ENCODE results near the gene NPAS3. TPM values are rescaled to one million over a fixed set of nuclear protein-coding genes. Genes with fewer than 3 reads are reported as not detected.

NPAS3 gene
- total and polyA plus RNA-seq, 2 donors (not counting 3 experiments of a cell fraction or from before 2014, with no cell fraction given), result 0.10 to 0.13 TPM

DNA sequence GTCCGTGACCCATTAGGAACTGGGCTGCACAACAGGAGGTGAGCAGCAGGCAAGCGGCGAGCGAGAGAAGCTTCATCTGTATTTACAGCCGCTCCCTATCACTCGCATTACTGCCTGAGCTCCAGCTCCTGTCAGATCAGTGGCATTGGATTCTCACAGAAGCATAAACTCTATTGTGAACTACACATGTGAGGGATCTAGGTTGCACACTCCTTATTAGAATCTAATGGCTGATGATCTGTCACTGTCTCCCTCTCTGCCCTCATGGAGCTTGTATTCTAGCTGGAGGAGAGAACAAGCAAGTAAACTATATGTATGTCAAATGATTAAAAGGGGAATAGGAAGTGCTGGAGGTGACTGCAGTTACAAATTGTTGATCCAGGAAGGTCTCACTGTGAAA, 533.1 kb downstream of the NPAS3 start:
- no peak for FAIRE-seq
- Histone ChIP-seq H3K9me3 (replicated peaks; ENCODE audit: control insufficient read depth, insufficient read depth, low read length) (no peaks in the 10 kb centered on the region), H3K27me3 (ENCODE audit: control insufficient read depth in 2 of 2, insufficient read depth in 2 of 2, low read length in 2 of 2) (no peaks in the 10 kb centered on the region), H2AFZ (ENCODE audit: low read depth, low read length) (no peak overlapping the region), H3K36me3 (ENCODE audit: control insufficient read depth in 2 of 2, extremely low read depth in 1 of 2, insufficient read depth in 2 of 2, low read length in 2 of 2) (no peaks in the 10 kb centered on the region), H3K4me3 (replicated peaks in 1 of 3; ENCODE audit: insufficient read depth in 1 of 3, low read depth in 1 of 3, low read length in 3 of 3) (no peak overlapping the region), H3K9ac (replicated peaks; ENCODE audit: extremely low read depth, insufficient read depth, low read length) (no peak overlapping the region), H3K79me2 (ENCODE audit: control insufficient read depth, insufficient read depth, low read length) (no peaks in the 10 kb centered on the region), H3K4me1 (ENCODE audit: control insufficient read depth, extremely low read depth, insufficient read depth, low read length) (peaks cover 8% of the 10 kb centered on the region), H4K20me1 (replicated peaks; ENCODE audit: control insufficient read depth, extremely low read depth, insufficient read depth, low read length) (no peaks in the 10 kb centered on the region), H3K27ac (ENCODE audit: insufficient read depth, low read depth, low read length) (no peak overlapping the region), H3K9me1 (replicated peaks; ENCODE audit: control insufficient read depth, extremely low read depth, insufficient read depth, low read length) (no peaks in the 10 kb centered on the region), H3K4me2 (ENCODE audit: insufficient read depth, low read length) (no peak overlapping the region)
- POLR2A ChIA-PET, result no interaction called here
- DNase-seq (ENCODE audit: low read depth, low spot score), result no peak
- intact Hi-C loops (cut with micrococcal nuclease), result loop anchor here (10.0 kb wide), 1 partner anchor 293 kb away; no protein-coding TSS in a partner anchor
- TF ChIP-seq POLR2A (IDR thresholded peaks at IDR 0.05; ENCODE audit: low read depth, low read length) (no peak), MYC (IDR thresholded peaks at IDR 0.05; ENCODE audit: low read depth, low read length) (no peak), POLR2AphosphoS5 (IDR thresholded peaks at IDR 0.05; ENCODE audit: insufficient read depth, low read depth, low read length) (no peak), GATA2 (IDR thresholded peaks at IDR 0.05; ENCODE audit: insufficient read depth, insufficient read length, low read depth, low read length) (no peak), EZH2 (IDR thresholded peaks at IDR 0.05; ENCODE audit: borderline replicate concordance, low read depth, low read length, severe bottlenecking) (no peak), MAX (IDR thresholded peaks at IDR 0.05; ENCODE audit: insufficient read depth, insufficient read length) (no peak), JUN (IDR thresholded peaks at IDR 0.05; ENCODE audit: borderline replicate concordance, insufficient read depth, insufficient read length, low read depth) (no peak), FOS (IDR thresholded peaks at IDR 0.05; ENCODE audit: borderline replicate concordance, insufficient read depth, low read length) (no peak)
- TF ChIP-seq, protein P1, sequence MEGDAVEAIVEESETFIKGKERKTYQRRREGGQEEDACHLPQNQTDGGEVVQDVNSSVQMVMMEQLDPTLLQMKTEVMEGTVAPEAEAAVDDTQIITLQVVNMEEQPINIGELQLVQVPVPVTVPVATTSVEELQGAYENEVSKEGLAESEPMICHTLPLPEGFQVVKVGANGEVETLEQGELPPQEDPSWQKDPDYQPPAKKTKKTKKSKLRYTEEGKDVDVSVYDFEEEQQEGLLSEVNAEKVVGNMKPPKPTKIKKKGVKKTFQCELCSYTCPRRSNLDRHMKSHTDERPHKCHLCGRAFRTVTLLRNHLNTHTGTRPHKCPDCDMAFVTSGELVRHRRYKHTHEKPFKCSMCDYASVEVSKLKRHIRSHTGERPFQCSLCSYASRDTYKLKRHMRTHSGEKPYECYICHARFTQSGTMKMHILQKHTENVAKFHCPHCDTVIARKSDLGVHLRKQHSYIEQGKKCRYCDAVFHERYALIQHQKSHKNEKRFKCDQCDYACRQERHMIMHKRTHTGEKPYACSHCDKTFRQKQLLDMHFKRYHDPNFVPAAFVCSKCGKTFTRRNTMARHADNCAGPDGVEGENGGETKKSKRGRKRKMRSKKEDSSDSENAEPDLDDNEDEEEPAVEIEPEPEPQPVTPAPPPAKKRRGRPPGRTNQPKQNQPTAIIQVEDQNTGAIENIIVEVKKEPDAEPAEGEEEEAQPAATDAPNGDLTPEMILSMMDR (IDR thresholded peaks at IDR 0.05; ENCODE audit: extremely low read depth in 1 of 2, insufficient read depth in 1 of 2, low read depth in 1 of 2, low read length in 2 of 2), result no peak
- no TSS peak for BruUV-seq (replicated peaks)
- dilution Hi-C loops (cut with MboI; ENCODE audit: extremely low pct_ligation_motif_present, low sequenced_read_pairs), result loop anchor here (25.0 kb wide), 1 partner anchor 316 kb away; no protein-coding TSS in a partner anchor
- CTCF ChIA-PET, result interaction anchor here (1.1 to 3.0 kb wide), 3 partner anchors 9 to 368 kb away, joined by 3 to 15 read pairs (median 3); no protein-coding TSS in a partner anchor

Data from endothelial cell of umbilical vein (primary cell).